HFF-Myc (cell line): ENCODE measurements around the gene FLT1.

ENCODE experiments used
- DNase-seq: peaks from one replicate; pipeline ENCODE4 v3.0.0-alpha.2; 2011; ENCODE audit warnings: low read depth; ENCODE audit errors: extremely low read depth
- H3K4me3 ChIP-seq: replicated peaks from 2 replicates; pipeline ENCODE4 v1.5.1; 2011; ENCODE audit warnings: low read depth, mild to moderate bottlenecking, control low read depth, low read length
- TF ChIP-seq, protein P1 (sequence below): IDR thresholded peaks from 2 replicates; pipeline ENCODE4 v1.5.1; 2012; ENCODE audit warnings: mild to moderate bottlenecking, low read depth, low read length, control low read depth; ENCODE audit errors: missing control alignments

FLT1 gene

DNA sequence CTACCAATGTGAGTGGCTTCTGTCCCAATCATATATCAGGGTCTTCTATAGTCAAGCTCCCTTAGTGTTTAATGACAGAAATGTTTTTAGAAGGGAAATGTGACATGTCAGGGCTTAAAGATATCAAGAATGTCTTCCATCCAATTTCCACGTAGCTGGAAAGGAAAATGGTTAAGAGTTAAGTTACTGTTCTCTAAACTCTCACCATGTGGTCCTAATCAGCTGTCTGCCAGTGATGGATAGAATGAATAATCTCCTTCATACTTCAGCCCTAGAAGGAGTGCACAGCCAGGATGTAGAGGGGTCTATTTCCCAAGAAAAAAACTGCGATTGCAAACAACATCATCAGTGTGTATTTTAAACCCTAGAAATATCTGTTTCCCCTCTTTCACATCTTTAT is 36.3 kb downstream of the FLT1 start:
- TF ChIP-seq, protein P1, sequence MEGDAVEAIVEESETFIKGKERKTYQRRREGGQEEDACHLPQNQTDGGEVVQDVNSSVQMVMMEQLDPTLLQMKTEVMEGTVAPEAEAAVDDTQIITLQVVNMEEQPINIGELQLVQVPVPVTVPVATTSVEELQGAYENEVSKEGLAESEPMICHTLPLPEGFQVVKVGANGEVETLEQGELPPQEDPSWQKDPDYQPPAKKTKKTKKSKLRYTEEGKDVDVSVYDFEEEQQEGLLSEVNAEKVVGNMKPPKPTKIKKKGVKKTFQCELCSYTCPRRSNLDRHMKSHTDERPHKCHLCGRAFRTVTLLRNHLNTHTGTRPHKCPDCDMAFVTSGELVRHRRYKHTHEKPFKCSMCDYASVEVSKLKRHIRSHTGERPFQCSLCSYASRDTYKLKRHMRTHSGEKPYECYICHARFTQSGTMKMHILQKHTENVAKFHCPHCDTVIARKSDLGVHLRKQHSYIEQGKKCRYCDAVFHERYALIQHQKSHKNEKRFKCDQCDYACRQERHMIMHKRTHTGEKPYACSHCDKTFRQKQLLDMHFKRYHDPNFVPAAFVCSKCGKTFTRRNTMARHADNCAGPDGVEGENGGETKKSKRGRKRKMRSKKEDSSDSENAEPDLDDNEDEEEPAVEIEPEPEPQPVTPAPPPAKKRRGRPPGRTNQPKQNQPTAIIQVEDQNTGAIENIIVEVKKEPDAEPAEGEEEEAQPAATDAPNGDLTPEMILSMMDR: no peak
- no peak for DNase-seq
- no peak overlapping the region for H3K4me3 ChIP-seq

GRCh38 chr13:28458051-28458450 is 36.9 kb downstream of the FLT1 start:
- no peak for DNase-seq
- TF ChIP-seq, protein P1: no peak
- H3K4me3 ChIP-seq: no peak overlapping the region

GRCh38 chr13:28457521-28457920 is 37.4 kb downstream of the FLT1 start:
- TF ChIP-seq, protein P1: no peak

DNA sequence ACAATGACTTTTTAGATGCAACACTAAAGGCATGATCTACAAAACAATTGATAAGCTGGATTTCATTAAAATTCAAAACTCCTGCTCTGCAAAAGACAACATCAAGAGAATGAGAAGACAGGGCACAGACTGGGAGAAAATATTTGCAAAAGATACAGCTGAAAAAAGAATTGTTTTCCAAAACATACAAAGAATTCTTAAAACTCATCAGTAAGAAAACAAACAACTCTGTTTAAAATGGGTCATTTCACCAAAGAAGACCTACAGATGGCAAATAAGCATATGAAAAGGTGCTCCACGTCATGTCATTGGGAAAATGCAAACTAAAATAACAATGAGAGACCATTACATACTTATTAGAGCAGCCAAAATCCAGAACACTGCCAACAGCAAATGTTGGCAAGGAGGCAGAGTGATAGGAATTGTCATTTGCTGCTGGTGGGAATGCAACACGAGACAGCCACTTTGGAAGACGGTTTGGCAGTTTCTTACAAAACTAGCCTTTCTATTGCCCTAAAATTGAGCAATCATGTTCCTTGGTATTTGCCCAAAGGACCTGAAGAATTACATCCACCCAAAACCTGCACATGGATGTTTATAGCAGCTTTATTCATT is 39.2 kb downstream of the FLT1 start:
- TF ChIP-seq, protein P1: no peak
- H3K4me3 ChIP-seq: no peak overlapping the region
- no peak for DNase-seq

More at GRCh38 chr13:28457521-28457920, 37.4 kb downstream of the FLT1 start:
- DNase-seq: no peak
- H3K4me3 ChIP-seq: no peak overlapping the region

DNA sequence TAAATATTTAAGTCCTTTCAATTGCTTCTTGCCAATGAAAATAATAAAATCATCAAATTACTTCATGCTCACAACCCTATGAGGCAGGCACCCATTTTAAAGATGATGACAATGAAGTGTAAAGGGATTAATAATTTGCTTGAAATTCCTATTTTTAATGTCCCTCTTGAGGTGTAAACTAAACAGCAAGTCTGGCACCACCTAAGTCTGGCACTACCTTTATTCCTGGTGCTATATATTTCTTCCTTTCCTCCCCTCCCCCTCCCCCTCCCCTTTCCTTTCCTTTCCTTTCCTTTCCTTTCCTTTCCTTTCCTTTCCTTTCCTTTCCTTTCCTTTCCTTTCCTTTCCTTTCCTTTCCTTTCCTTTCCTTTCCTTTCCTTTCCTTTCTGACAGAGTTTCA is 42.2 kb downstream of the FLT1 start:
- DNase-seq: no peak
- no peak overlapping the region for H3K4me3 ChIP-seq
- TF ChIP-seq, protein P1: no peak

GRCh38 chr13:28451482-28452217 is 43.3 kb downstream of the FLT1 start:
- TF ChIP-seq, protein P1: no peak
- DNase-seq: no peak
- H3K4me3 ChIP-seq: no peak overlapping the region
